Activated T-cell treated with anti-CD3 and anti-CD28 coated beads, Interleukin-2, amount 50 U/mL, for 72 hours (primary cell): ENCODE measurements around the gene TCF3. TPM values are rescaled to one million over a fixed set of nuclear protein-coding genes. Genes with fewer than 3 reads are reported as not detected.

Experiments used
- ATAC-seq, 2 donors: fragments of 150-1000 bp; cut with Tn5 transposase; replicated peaks in 1 of 2; 2 replicates each; pipeline ENCODE4 v1.10.0; 2021; ENCODE audit warnings: moderate library complexity in 2 of 2, mild to moderate bottlenecking in 1 of 2
- DNase-seq, 2 donors: peaks; one replicate each; pipeline ENCODE4 v3.0.0; 2021 to 2022; ENCODE audit warnings: mixed read lengths in 1 of 2
- H3K27ac Mint-ChIP-seq: one replicate; pipeline ENCODE4 v1.8.0; 2022; ENCODE audit warnings: mild to moderate bottlenecking, moderate library complexity, mixed read lengths
- H3K27me3 Mint-ChIP-seq: one replicate; pipeline ENCODE4 v1.8.0; 2022; ENCODE audit warnings: low read depth, mixed read lengths
- H3K36me3 Mint-ChIP-seq, 2 donors: one replicate each; pipeline ENCODE4 v1.8.0; 2022; ENCODE audit warnings: mixed read lengths in 2 of 2, mild to moderate bottlenecking in 1 of 2; ENCODE audit not compliant: insufficient read depth in 2 of 2
- H3K4me1 Mint-ChIP-seq: one replicate; pipeline ENCODE4 v1.8.0; 2022; ENCODE audit warnings: low read depth, mixed read lengths
- H3K4me3 Mint-ChIP-seq, 2 donors: one replicate each; pipeline ENCODE4 v1.8.0; 2022; ENCODE audit warnings: mild to moderate bottlenecking in 2 of 2, mixed read lengths in 2 of 2, moderate library complexity in 2 of 2
- H3K9me3 Mint-ChIP-seq, 2 donors: one replicate each; pipeline ENCODE4 v1.8.0; 2022; ENCODE audit warnings: mixed read lengths in 2 of 2
- total RNA-seq, 2 donors: library from RNA; stranded (reverse); gene quantifications; one replicate each; pipeline ENCODE4 v1.2.3, GENCODE V29; 2022

Gene TCF3
- total RNA-seq, 2 donors from 2014 or later = 112 to 126 TPM

GRCh38 chr19:1601613-1602064 is 50.8 kb downstream of the TCF3 start:
- DNase-seq (no peak), ATAC-seq (no peak)
- Mint-ChIP-seq H3K4me3 (no peak overlapping the region), H3K27ac (no peak overlapping the region), H3K9me3 (no peaks in the 10 kb centered on the region), H3K36me3 (peaks cover 0 to 5% of the 10 kb centered on the region in 2 donors), H3K4me1 (peaks cover 36% of the 10 kb centered on the region), H3K27me3 (no peaks in the 10 kb centered on the region)

DNA sequence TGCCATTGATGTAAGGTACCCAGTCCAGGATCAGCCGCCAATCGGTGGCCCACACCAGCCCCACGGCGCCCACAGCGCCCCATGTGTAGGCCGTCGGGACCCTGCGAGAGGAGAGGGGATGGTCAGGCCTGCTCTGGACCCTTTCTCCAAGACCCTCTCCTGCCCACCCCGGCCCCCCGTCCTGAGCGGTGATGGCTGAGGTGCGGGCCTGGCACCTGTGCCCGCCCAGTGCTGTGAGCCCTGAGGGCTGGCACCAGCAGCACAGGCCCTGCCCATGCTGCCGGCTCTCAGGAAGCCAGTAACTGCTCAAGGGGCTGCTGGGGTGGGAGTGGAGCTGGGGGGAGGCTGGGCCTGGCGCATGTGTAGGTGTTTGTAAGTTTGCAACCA is 53.0 kb downstream of the TCF3 start:
- Mint-ChIP-seq H3K9me3 (no peaks in the 10 kb centered on the region), H3K4me1 (peaks cover 22% of the 10 kb centered on the region), H3K4me3 (no peak overlapping the region), H3K27me3 (no peaks in the 10 kb centered on the region), H3K36me3 (peaks cover 0 to 6% of the 10 kb centered on the region in 2 donors), H3K27ac (no peak overlapping the region)
- no peak for ATAC-seq
- no peak for DNase-seq

- H3K36me3 Mint-ChIP-seq = peaks cover 0 to 6% of the 10 kb centered on the region in 2 donors
- no peak for ATAC-seq
- H3K4me3 Mint-ChIP-seq = no peak overlapping the region
- no peaks in the 10 kb centered on the region for H3K9me3 Mint-ChIP-seq
- H3K27ac Mint-ChIP-seq = no peak overlapping the region
- H3K4me1 Mint-ChIP-seq = peaks cover 16% of the 10 kb centered on the region
- no peak for DNase-seq
- H3K27me3 Mint-ChIP-seq = no peaks in the 10 kb centered on the region
These were observed 53.5 kb downstream of the TCF3 start for GRCh38 chr19:1598777-1599459.

DNA sequence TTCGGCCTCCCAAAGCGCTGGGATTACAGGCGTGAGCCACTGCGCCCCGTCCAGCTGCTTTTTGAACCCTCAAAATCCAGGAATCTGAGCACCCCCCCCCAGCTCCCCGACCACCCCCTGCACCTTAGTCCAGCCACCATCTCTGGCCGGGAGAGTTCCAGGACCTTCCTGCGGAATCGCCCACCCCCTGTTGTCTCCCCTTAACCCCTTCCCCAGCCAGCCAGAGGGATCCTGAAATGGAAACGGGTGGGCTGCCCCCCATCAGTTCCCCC is 59.0 kb downstream of the TCF3 start:
- Mint-ChIP-seq H3K9me3 (no peaks in the 10 kb centered on the region), H3K27me3 (no peaks in the 10 kb centered on the region), H3K36me3 (peaks cover 0 to 4% of the 10 kb centered on the region in 2 donors), H3K4me1 (peaks cover 30% of the 10 kb centered on the region), H3K4me3 (peak overlapping the region; percentile 93 to 94), H3K27ac (no peak overlapping the region)
- ATAC-seq (no peak), DNase-seq (no peak)

DNA sequence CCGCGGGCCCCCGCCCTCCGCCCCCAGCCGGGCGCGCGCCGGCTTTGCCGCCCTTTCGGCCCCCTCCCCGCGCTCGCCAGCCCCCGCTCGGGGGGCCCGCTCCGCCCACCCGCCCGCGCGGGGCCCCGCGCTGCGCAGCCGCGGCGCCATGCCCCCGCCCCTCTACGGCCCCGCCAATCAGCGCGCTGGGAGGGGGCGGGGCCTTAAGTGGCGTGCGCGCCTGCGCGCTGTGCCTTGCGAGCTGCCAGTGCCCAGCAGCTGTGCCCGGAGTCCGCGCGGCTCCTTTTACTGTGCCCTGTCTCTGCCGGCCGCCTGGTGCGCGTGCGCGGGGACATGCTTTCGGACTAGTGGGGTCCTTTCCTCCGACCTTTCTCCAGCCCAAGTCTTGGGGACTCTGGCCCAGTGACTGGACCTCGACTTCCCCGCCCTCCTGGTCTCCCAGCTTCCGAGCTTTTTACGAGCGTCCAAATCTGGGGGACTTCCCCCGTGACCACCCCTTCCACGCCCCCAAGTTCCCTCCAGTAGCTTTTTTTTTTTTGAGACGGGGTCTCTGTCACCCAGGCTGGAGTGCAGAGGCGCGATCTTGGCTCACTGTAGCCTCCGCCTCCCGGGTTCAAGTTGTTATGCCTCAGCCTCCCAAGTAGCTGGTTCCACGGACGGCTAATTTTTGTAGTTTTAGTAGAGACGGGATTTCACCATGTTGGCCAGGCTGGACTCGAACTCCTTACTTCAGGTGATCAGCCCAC is 59.5 kb downstream of the TCF3 start, which contains the start of gene MBD3:
MBD3 (minus strand) TSS at position 111 of the 746 bp plus-strand sequence. CDS start 234 bp downstream, outside the sequence.
- DNase-seq = peak; percentile 91 to 94
- H3K36me3 Mint-ChIP-seq = peaks cover 0 to 4% of the 10 kb centered on the region in 2 donors
- ATAC-seq = peak; percentile 82 to 83
- H3K4me1 Mint-ChIP-seq = peaks cover 33% of the 10 kb centered on the region
- H3K4me3 Mint-ChIP-seq = peak within 1 kb of the TSS; percentile 94 to 98
- H3K9me3 Mint-ChIP-seq = no peaks in the 10 kb centered on the region
- peak within 1 kb of the TSS; percentile 87 for H3K27ac Mint-ChIP-seq
- H3K27me3 Mint-ChIP-seq = no peaks in the 10 kb centered on the region

GRCh38 chr19:1592024-1592754 is 60.2 kb downstream of the TCF3 start:
- H3K4me3 Mint-ChIP-seq = peak overlapping the region; percentile 87 to 98
- H3K27me3 Mint-ChIP-seq = no peaks in the 10 kb centered on the region
- no peaks in the 10 kb centered on the region for H3K9me3 Mint-ChIP-seq
- H3K36me3 Mint-ChIP-seq = peaks cover 0 to 4% of the 10 kb centered on the region in 2 donors
- DNase-seq = peak; percentile 89 to 92
- H3K4me1 Mint-ChIP-seq = peaks cover 40% of the 10 kb centered on the region
- ATAC-seq = peak; percentile 87 to 91
- peak overlapping the region; percentile 87 for H3K27ac Mint-ChIP-seq

- peak overlapping the region; percentile 87 to 98 for H3K4me3 Mint-ChIP-seq
- DNase-seq (no peak), ATAC-seq (no peak)
- peaks cover 40% of the 10 kb centered on the region for H3K4me1 Mint-ChIP-seq
- no peaks in the 10 kb centered on the region for H3K9me3 Mint-ChIP-seq
- no peaks in the 10 kb centered on the region for H3K27me3 Mint-ChIP-seq
- H3K36me3 Mint-ChIP-seq = peaks cover 0 to 2% of the 10 kb centered on the region in 2 donors
- H3K27ac Mint-ChIP-seq = peak overlapping the region; percentile 87
These were observed 60.9 kb downstream of the TCF3 start for GRCh38 chr19:1591421-1592023.

- peaks cover 0 to 2% of the 10 kb centered on the region in 2 donors for H3K36me3 Mint-ChIP-seq
- H3K9me3 Mint-ChIP-seq = no peaks in the 10 kb centered on the region
- peak overlapping the region; percentile 79 for H3K27ac Mint-ChIP-seq
- H3K4me1 Mint-ChIP-seq = peaks cover 40% of the 10 kb centered on the region
- H3K27me3 Mint-ChIP-seq = no peaks in the 10 kb centered on the region
- no peak for ATAC-seq
- peak overlapping the region; percentile 87 to 98 for H3K4me3 Mint-ChIP-seq
- peak; percentile 35 to 41 for DNase-seq
These were observed 61.6 kb downstream of the TCF3 start for GRCh38 chr19:1590641-1591397.

GRCh38 chr19:1587872-1588271 is 64.5 kb downstream of the TCF3 start:
- Mint-ChIP-seq H3K27ac (peak overlapping the region; percentile 44), H3K4me1 (peaks cover 31% of the 10 kb centered on the region), H3K9me3 (no peaks in the 10 kb centered on the region), H3K27me3 (no peaks in the 10 kb centered on the region), H3K4me3 (no peak overlapping the region), H3K36me3 (peaks cover 3 to 8% of the 10 kb centered on the region in 2 donors)
- DNase-seq (no peak), ATAC-seq (no peak)

GRCh38 chr19:1585243-1585580 is 67.2 kb downstream of the TCF3 start:
- H3K27ac Mint-ChIP-seq = no peak overlapping the region
- H3K4me1 Mint-ChIP-seq = peaks cover 18% of the 10 kb centered on the region
- ATAC-seq = no peak
- H3K4me3 Mint-ChIP-seq = no peak overlapping the region
- H3K36me3 Mint-ChIP-seq = peaks cover 3 to 8% of the 10 kb centered on the region in 2 donors
- no peak for DNase-seq
- H3K27me3 Mint-ChIP-seq = no peaks in the 10 kb centered on the region
- H3K9me3 Mint-ChIP-seq = no peaks in the 10 kb centered on the region

GRCh38 chr19:1584500-1585242 is 67.7 kb downstream of the TCF3 start:
- H3K4me1 Mint-ChIP-seq = peaks cover 13% of the 10 kb centered on the region
- no peak for ATAC-seq

GRCh38 chr19:1582201-1582600 is 70.2 kb downstream of the TCF3 start:
- Mint-ChIP-seq H3K27me3 (no peaks in the 10 kb centered on the region), H3K36me3 (peaks cover 3 to 18% of the 10 kb centered on the region in 2 donors), H3K4me3 (no peak overlapping the region), H3K4me1 (peaks cover under 1% of the 10 kb centered on the region), H3K9me3 (no peaks in the 10 kb centered on the region), H3K27ac (no peak overlapping the region)
- DNase-seq = no peak
- no peak for ATAC-seq

More at GRCh38 chr19:1584500-1585242, 67.7 kb downstream of the TCF3 start:
- Mint-ChIP-seq H3K27me3 (no peaks in the 10 kb centered on the region), H3K4me3 (no peak overlapping the region), H3K36me3 (peaks cover 3 to 13% of the 10 kb centered on the region in 2 donors), H3K9me3 (no peaks in the 10 kb centered on the region), H3K27ac (no peak overlapping the region)
- DNase-seq = no peak
